ENCODE results near the gene ADH1A. TPM values are rescaled to one million over a fixed set of nuclear protein-coding genes. Genes with fewer than 3 reads are reported as not detected.
A peak's percentile ranks its signal among the peaks of the same experiment; 100 is the strongest.

ADH1A gene
- total RNA-seq, 6 experiments from 2014 or later: 72.1 to 676 (median 323) TPM

GRCh38 chr4:99282731-99283130 lies 8.1 kb downstream of the ADH1A start:
- Histone ChIP-seq H3K27ac (no peak overlapping the region), H3K36me3 (peaks cover 0 to 95% (median 39%) of the 10 kb centered on the region in 4 donors), H3K27me3 (no peaks in the 10 kb centered on the region), H3K9me3 (no peaks in the 10 kb centered on the region), H3K4me3 (no peak overlapping the region), H3K4me1 (no peaks in the 10 kb centered on the region)
- WGBS (ENCODE audit: insufficient coverage, low coverage, low lambda C conversion rate, missing lambda C conversion rate): 60% methylated on average over 2 of the region's 2 CpGs
- DNase-seq: no peak
- intact Hi-C loops (cut with DNase I): loop anchor here in 1 of 2 donors (10.0 kb wide), 1 partner anchor 158 kb away; no protein-coding TSS in a partner anchor
- no peak for TF ChIP-seq POLR2A (IDR thresholded peaks at IDR 0.05)
- TF ChIP-seq CTCF (IDR thresholded peaks at IDR 0.05): no peak
- ATAC-seq: peak in 3 of 4 donors; percentile 9 to 34 (median 18)

- intact Hi-C loops (cut with DNase I): loop anchor here in 1 of 2 donors (10.0 kb wide), 1 partner anchor 156 kb away; no protein-coding TSS in a partner anchor
- Histone ChIP-seq H3K9me3 (no peaks in the 10 kb centered on the region), H3K27me3 (no peaks in the 10 kb centered on the region), H3K36me3 (peaks cover 0 to 95% (median 33%) of the 10 kb centered on the region in 4 donors), H3K4me3 (no peak overlapping the region), H3K4me1 (no peaks in the 10 kb centered on the region), H3K27ac (no peak overlapping the region)
- DNase-seq: no peak
- WGBS (ENCODE audit: insufficient coverage, low coverage, low lambda C conversion rate, missing lambda C conversion rate): 82% methylated on average over 5 of the region's 5 CpGs
- no peak for ATAC-seq
- TF ChIP-seq POLR2A (IDR thresholded peaks at IDR 0.05) (no peak), CTCF (IDR thresholded peaks at IDR 0.05) (no peak)
Measured at GRCh38 chr4:99281261-99281660, 9.5 kb downstream of the ADH1A start.

GRCh38 chr4:99276417-99276816 lies 14.4 kb downstream of the ADH1A start:
- H3K4me1 ChIP-seq: no peaks in the 10 kb centered on the region
- TF ChIP-seq CTCF (IDR thresholded peaks at IDR 0.05) (no peak), POLR2A (IDR thresholded peaks at IDR 0.05) (no peak)
- H3K4me3 ChIP-seq: no peak overlapping the region
- peaks cover 0 to 51% (median 16%) of the 10 kb centered on the region in 4 donors for H3K36me3 ChIP-seq
- no peaks in the 10 kb centered on the region for H3K27me3 ChIP-seq
- no peak for ATAC-seq
- no peak for DNase-seq
- no peak overlapping the region for H3K27ac ChIP-seq
- H3K9me3 ChIP-seq: no peaks in the 10 kb centered on the region
- WGBS (ENCODE audit: insufficient coverage, low coverage, low lambda C conversion rate, missing lambda C conversion rate): 67% methylated on average over 2 of the region's 2 CpGs
- intact Hi-C loops (cut with DNase I): no loop called here

- Histone ChIP-seq H3K4me1 (no peaks in the 10 kb centered on the region), H3K27me3 (no peaks in the 10 kb centered on the region), H3K27ac (no peak overlapping the region), H3K9me3 (no peaks in the 10 kb centered on the region), H3K36me3 (peaks cover 0 to 46% (median 13%) of the 10 kb centered on the region in 4 donors), H3K4me3 (no peak overlapping the region)
- intact Hi-C loops (cut with DNase I): no loop called here
- DNase-seq: no peak
- WGBS (ENCODE audit: insufficient coverage, low coverage, low lambda C conversion rate, missing lambda C conversion rate): 72% methylated on average over 3 of the region's 3 CpGs
- TF ChIP-seq POLR2A (IDR thresholded peaks at IDR 0.05) (no peak), CTCF (IDR thresholded peaks at IDR 0.05) (no peak)
- ATAC-seq: no peak
Measured at GRCh38 chr4:99275885-99276284, 14.9 kb downstream of the ADH1A start.

- Histone ChIP-seq H3K27ac (no peak overlapping the region), H3K4me1 (no peaks in the 10 kb centered on the region), H3K4me3 (no peak overlapping the region), H3K27me3 (no peaks in the 10 kb centered on the region), H3K36me3 (peaks cover 0 to 37% (median 9%) of the 10 kb centered on the region in 4 donors), H3K9me3 (no peaks in the 10 kb centered on the region)
- 73% methylated on average over 5 of the region's 5 CpGs for WGBS (ENCODE audit: insufficient coverage, low coverage, low lambda C conversion rate, missing lambda C conversion rate)
- TF ChIP-seq CTCF (IDR thresholded peaks at IDR 0.05) (no peak), POLR2A (IDR thresholded peaks at IDR 0.05) (no peak)
- ATAC-seq (peak in 2 of 4 donors; percentile 18 to 58), DNase-seq (no peak)
- intact Hi-C loops (cut with DNase I): no loop called here
Measured at GRCh38 chr4:99275050-99275449, 15.7 kb downstream of the ADH1A start.
